Measurements from ENCODE around the gene CSNK2A1.

- TF ChIP-seq CTCF (IDR thresholded peaks at IDR 0.05) (no peak), POLR2A (IDR thresholded peaks at IDR 0.05) (no peak)
These were observed 73.7 kb downstream of the CSNK2A1 start for GRCh38 chr20:469746-470490.

All from adrenal gland (tissue), 5 donors.